ENCODE measurements around the gene CCDC175. TPM values are rescaled to one million over a fixed set of nuclear protein-coding genes. Genes with fewer than 3 reads are reported as not detected.

Gene CCDC175
- total RNA-seq, 4 donors from 2014 or later: 0.41 TPM; not detected in 3

DNA sequence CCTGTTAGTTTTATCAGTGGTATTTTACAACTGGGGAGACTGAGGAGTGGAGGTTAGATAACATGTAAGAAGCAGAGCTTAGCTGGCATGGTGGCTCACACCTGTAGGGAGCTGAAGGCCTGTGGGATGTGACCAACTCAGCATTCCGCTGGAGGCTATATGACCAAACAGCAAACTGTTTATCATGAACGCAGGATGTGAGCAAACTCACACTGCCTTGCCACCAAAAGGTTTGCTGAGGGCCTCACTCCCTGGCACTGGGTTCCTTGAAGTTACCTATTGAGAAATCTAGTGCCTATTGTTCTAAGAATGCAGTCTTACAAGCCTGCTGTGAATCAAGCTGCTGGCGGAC is 68.9 kb downstream of the CCDC175 start:
- H3K9me3 ChIP-seq: no peaks in the 10 kb centered on the region
- H3K27me3 ChIP-seq: no peaks in the 10 kb centered on the region
- no peak for DNase-seq
- peaks cover 0 to 4% of the 10 kb centered on the region in 2 donors for H3K36me3 ChIP-seq
- H3K4me3 ChIP-seq: no peak overlapping the region
- no peak overlapping the region for H3K27ac ChIP-seq
- intact Hi-C loops (cut with DNase I; ENCODE audit: low total_unique reads): no loop called here
- TF ChIP-seq POLR2A (IDR thresholded peaks at IDR 0.05): no peak
- TF ChIP-seq, protein P1, sequence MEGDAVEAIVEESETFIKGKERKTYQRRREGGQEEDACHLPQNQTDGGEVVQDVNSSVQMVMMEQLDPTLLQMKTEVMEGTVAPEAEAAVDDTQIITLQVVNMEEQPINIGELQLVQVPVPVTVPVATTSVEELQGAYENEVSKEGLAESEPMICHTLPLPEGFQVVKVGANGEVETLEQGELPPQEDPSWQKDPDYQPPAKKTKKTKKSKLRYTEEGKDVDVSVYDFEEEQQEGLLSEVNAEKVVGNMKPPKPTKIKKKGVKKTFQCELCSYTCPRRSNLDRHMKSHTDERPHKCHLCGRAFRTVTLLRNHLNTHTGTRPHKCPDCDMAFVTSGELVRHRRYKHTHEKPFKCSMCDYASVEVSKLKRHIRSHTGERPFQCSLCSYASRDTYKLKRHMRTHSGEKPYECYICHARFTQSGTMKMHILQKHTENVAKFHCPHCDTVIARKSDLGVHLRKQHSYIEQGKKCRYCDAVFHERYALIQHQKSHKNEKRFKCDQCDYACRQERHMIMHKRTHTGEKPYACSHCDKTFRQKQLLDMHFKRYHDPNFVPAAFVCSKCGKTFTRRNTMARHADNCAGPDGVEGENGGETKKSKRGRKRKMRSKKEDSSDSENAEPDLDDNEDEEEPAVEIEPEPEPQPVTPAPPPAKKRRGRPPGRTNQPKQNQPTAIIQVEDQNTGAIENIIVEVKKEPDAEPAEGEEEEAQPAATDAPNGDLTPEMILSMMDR (IDR thresholded peaks at IDR 0.05): no peak
- H3K4me1 ChIP-seq: no peaks in the 10 kb centered on the region

DNA sequence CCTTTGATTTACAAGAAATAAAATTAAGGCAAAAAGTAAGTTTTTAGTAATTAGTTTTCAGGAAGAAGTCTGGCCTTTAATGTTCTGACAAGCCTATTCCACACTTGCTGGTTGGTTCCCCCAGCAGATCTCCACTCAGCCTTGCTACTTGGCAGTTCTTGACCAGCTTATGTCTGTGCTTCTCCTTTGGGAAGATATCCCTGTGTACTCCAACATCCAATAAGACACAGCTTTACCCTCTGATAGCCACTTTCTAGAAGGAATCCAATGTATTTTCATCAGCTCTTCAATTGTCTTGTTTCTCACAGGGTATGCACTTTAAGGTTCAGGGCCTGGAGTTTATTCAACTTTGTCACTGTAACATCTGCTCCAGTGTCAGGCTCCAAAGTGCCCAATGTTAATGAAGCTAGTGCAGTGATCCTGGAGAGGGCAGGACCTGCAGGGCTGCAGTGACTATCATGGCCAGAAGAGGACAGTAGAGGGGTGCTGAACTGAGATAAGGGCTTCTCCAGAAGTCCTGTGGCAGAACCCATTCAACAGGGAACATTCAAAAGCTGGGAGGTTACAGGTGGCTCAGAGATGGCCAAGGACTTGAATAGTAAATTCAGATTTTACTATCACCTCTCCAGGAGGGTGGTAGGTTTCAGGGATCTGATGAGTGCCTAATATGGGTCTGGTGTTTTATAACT is 69.4 kb downstream of the CCDC175 start:
- intact Hi-C loops (cut with DNase I; ENCODE audit: low total_unique reads): no loop called here
- Histone ChIP-seq H3K27ac (no peak overlapping the region), H3K4me3 (no peak overlapping the region), H3K9me3 (no peaks in the 10 kb centered on the region), H3K4me1 (no peaks in the 10 kb centered on the region), H3K36me3 (peaks cover 0 to 4% of the 10 kb centered on the region in 2 donors), H3K27me3 (no peaks in the 10 kb centered on the region)
- TF ChIP-seq, protein P1 (IDR thresholded peaks at IDR 0.05): peak in 3 of 4 experiments; percentile 20 to 50 (median 44)
- no peak for TF ChIP-seq POLR2A (IDR thresholded peaks at IDR 0.05)
- peak in 1 of 2 donors; percentile 19 for DNase-seq

DNA sequence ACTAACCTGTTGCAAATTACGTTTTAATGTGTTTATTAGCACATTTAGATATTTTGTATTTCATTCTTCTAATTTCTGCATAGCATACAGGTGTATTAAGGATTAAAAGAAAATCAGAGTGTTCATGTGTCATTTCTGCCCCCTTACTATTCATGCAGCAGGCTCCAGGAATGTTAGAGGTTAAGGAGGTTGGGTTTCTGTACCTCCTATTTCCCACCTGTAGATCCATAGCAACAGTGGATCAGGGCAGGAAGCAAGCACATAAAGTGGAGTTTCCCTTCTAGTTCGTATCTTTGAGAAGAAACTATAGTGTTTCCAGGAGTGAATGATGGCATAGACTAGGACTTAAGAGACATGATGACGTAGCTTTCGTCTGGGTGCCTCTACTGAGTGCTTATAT is 73.4 kb downstream of the CCDC175 start:
- Histone ChIP-seq H3K36me3 (peaks cover 0 to 4% of the 10 kb centered on the region in 2 donors), H3K9me3 (no peaks in the 10 kb centered on the region), H3K4me1 (no peaks in the 10 kb centered on the region), H3K27ac (no peak overlapping the region), H3K27me3 (no peaks in the 10 kb centered on the region), H3K4me3 (no peak overlapping the region)
- intact Hi-C loops (cut with DNase I; ENCODE audit: low total_unique reads): no loop called here
- no peak for TF ChIP-seq POLR2A (IDR thresholded peaks at IDR 0.05)
- TF ChIP-seq, protein P1 (IDR thresholded peaks at IDR 0.05): no peak
- DNase-seq: no peak

DNA sequence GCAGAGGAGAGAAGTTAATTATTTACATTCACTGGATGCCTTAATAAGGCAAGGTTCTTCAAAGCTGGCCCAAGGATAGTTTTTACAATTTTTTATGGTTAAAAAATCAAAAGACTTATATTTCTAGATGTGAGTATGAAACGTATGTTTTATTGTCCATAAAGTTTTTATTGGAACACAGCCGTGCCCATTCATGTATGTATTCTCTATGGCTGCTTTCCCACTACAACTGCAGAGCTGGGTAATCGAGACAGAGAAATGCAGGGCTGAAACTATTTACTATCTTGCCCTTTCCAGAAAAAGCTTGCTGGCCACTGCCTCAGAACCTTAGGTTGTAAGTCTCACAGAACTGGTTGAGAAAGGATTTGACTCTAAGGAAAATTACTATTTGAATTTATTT is 75.9 kb downstream of the CCDC175 start:
- intact Hi-C loops (cut with DNase I; ENCODE audit: low total_unique reads): no loop called here
- H3K27me3 ChIP-seq: no peaks in the 10 kb centered on the region
- DNase-seq: no peak
- H3K27ac ChIP-seq: no peak overlapping the region
- H3K4me3 ChIP-seq: no peak overlapping the region
- H3K9me3 ChIP-seq: no peaks in the 10 kb centered on the region
- no peak for TF ChIP-seq POLR2A (IDR thresholded peaks at IDR 0.05)
- TF ChIP-seq, protein P1 (IDR thresholded peaks at IDR 0.05): no peak
- H3K4me1 ChIP-seq: no peaks in the 10 kb centered on the region
- peaks cover 0 to 4% of the 10 kb centered on the region in 2 donors for H3K36me3 ChIP-seq

DNA sequence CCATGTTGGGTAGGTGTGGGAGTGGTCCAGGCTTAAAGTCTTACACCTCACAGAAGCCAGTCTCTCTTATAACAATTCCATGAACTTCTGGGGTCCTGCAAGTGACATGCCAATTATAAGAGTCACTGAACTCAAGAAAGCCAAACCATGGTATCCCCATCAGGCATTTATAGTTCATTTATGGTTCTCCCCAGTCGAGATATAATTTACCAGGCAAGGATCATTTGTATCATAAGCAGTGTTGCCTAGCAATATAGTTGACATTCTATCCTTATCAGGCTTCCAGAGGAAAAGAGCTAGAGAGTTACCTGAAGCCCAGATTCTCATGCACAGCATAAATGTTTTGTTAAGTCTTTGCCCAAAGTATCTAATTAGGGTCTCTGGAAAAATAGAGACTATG is 84.2 kb downstream of the CCDC175 start:
- H3K36me3 ChIP-seq: no peaks in the 10 kb centered on the region
- intact Hi-C loops (cut with DNase I; ENCODE audit: low total_unique reads): no loop called here
- H3K27ac ChIP-seq: no peak overlapping the region
- H3K4me3 ChIP-seq: no peak overlapping the region
- TF ChIP-seq, protein P1 (IDR thresholded peaks at IDR 0.05): no peak
- no peak for TF ChIP-seq POLR2A (IDR thresholded peaks at IDR 0.05)
- H3K4me1 ChIP-seq: no peaks in the 10 kb centered on the region
- no peaks in the 10 kb centered on the region for H3K9me3 ChIP-seq
- no peaks in the 10 kb centered on the region for H3K27me3 ChIP-seq
- DNase-seq: no peak

Data from uterus (tissue), 4 donors.